ENCODE results near the gene KPNA1.
A peak's percentile ranks its signal among the peaks of the same experiment; 100 is the strongest.

KPNA1 gene

GRCh38 chr3:122562923-122563716 lies 48.4 kb upstream of the KPNA1 start:
- Histone ChIP-seq H3K4me3 (ENCODE audit: low read length) (peak overlapping the region; percentile 91), H3K79me2 (ENCODE audit: low read length) (peaks cover 70% of the 10 kb centered on the region), H3K4me2 (ENCODE audit: low read length) (peak overlapping the region; percentile 95), H3K4me1 (ENCODE audit: low read length) (peaks cover 72% of the 10 kb centered on the region), H3K9ac (ENCODE audit: low read length) (peak overlapping the region; percentile 99), H2AFZ (ENCODE audit: low read depth, low read length) (no peak overlapping the region), H4K20me1 (ENCODE audit: insufficient read depth, low read length) (no peaks in the 10 kb centered on the region), H3K27me3 (ENCODE audit: low read depth, low read length) (no peaks in the 10 kb centered on the region), H3K27ac (ENCODE audit: low read length) (peak overlapping the region; percentile 91), H3K9me3 (ENCODE audit: insufficient read depth, low read length) (no peaks in the 10 kb centered on the region), H3K36me3 (replicated peaks; ENCODE audit: low read depth, low read length) (peaks cover 41% of the 10 kb centered on the region)
- TF ChIP-seq CTCF (IDR thresholded peaks at IDR 0.05; ENCODE audit: low read depth, low read length) (no peak), EZH2phosphoT487 (IDR thresholded peaks at IDR 0.05; ENCODE audit: low read depth) (no peak)

- no peak overlapping the region for H2AFZ ChIP-seq (ENCODE audit: low read depth, low read length)
- H3K9ac ChIP-seq (ENCODE audit: low read length): peak overlapping the region; percentile 23; the same call in 1 of the 2 replicates
- H3K79me2 ChIP-seq (ENCODE audit: low read length): peaks cover 59% of the 10 kb centered on the region
Observed at GRCh38 chr3:122560680-122561079, 45.9 kb upstream of the KPNA1 start.

GRCh38 chr3:122559906-122560305 lies 45.2 kb upstream of the KPNA1 start:
- H3K4me1 ChIP-seq (ENCODE audit: low read length): peaks cover 43% of the 10 kb centered on the region
- H3K4me2 ChIP-seq (ENCODE audit: low read length): no peak overlapping the region
- H2AFZ ChIP-seq (ENCODE audit: low read depth, low read length): no peak overlapping the region
- H4K20me1 ChIP-seq (ENCODE audit: insufficient read depth, low read length): no peaks in the 10 kb centered on the region
- TF ChIP-seq CTCF (IDR thresholded peaks at IDR 0.05; ENCODE audit: low read depth, low read length) (no peak), EZH2phosphoT487 (IDR thresholded peaks at IDR 0.05; ENCODE audit: low read depth) (no peak)
- H3K36me3 ChIP-seq (replicated peaks; ENCODE audit: low read depth, low read length): peaks cover 50% of the 10 kb centered on the region
- no peaks in the 10 kb centered on the region for H3K9me3 ChIP-seq (ENCODE audit: insufficient read depth, low read length)
- H3K27ac ChIP-seq (ENCODE audit: low read length): no peak overlapping the region
- no peak overlapping the region for H3K9ac ChIP-seq (ENCODE audit: low read length)
- peaks cover 53% of the 10 kb centered on the region for H3K79me2 ChIP-seq (ENCODE audit: low read length)
- H3K27me3 ChIP-seq (ENCODE audit: low read depth, low read length): no peaks in the 10 kb centered on the region
- no peak overlapping the region for H3K4me3 ChIP-seq (ENCODE audit: low read length)

More at GRCh38 chr3:122560680-122561079, 45.9 kb upstream of the KPNA1 start:
- Histone ChIP-seq H3K4me3 (ENCODE audit: low read length) (no peak overlapping the region), H3K4me1 (ENCODE audit: low read length) (peaks cover 51% of the 10 kb centered on the region), H3K27me3 (ENCODE audit: low read depth, low read length) (no peaks in the 10 kb centered on the region), H3K9me3 (ENCODE audit: insufficient read depth, low read length) (no peaks in the 10 kb centered on the region), H3K36me3 (replicated peaks; ENCODE audit: low read depth, low read length) (peaks cover 44% of the 10 kb centered on the region), H3K4me2 (ENCODE audit: low read length) (peak overlapping the region; percentile 39; the same call in 1 of the 2 replicates), H4K20me1 (ENCODE audit: insufficient read depth, low read length) (no peaks in the 10 kb centered on the region), H3K27ac (ENCODE audit: low read length) (peak overlapping the region; percentile 50)
- TF ChIP-seq EZH2phosphoT487 (IDR thresholded peaks at IDR 0.05; ENCODE audit: low read depth): no peak
- TF ChIP-seq CTCF (IDR thresholded peaks at IDR 0.05; ENCODE audit: low read depth, low read length): peak; percentile 73

- Histone ChIP-seq H3K4me1 (ENCODE audit: low read length) (peaks cover 34% of the 10 kb centered on the region), H3K79me2 (ENCODE audit: low read length) (peaks cover 43% of the 10 kb centered on the region), H3K9me3 (ENCODE audit: insufficient read depth, low read length) (no peaks in the 10 kb centered on the region), H2AFZ (ENCODE audit: low read depth, low read length) (no peak overlapping the region), H3K4me3 (ENCODE audit: low read length) (no peak overlapping the region), H3K27ac (ENCODE audit: low read length) (no peak overlapping the region), H4K20me1 (ENCODE audit: insufficient read depth, low read length) (peaks cover 3% of the 10 kb centered on the region; the same call in 1 of the 2 replicates), H3K9ac (ENCODE audit: low read length) (no peak overlapping the region), H3K27me3 (ENCODE audit: low read depth, low read length) (no peaks in the 10 kb centered on the region), H3K36me3 (replicated peaks; ENCODE audit: low read depth, low read length) (peaks cover 55% of the 10 kb centered on the region), H3K4me2 (ENCODE audit: low read length) (no peak overlapping the region)
- TF ChIP-seq EZH2phosphoT487 (IDR thresholded peaks at IDR 0.05; ENCODE audit: low read depth) (no peak), CTCF (IDR thresholded peaks at IDR 0.05; ENCODE audit: low read depth, low read length) (no peak)
Observed at GRCh38 chr3:122558605-122559004, 43.9 kb upstream of the KPNA1 start.
